KOPT-K1 (cell line): ENCODE measurements around the gene AFDN.

ENCODE experiments used
- H3K27ac ChIP-seq: fragments of 200-600 bp; sonication (generic); 2 replicates; pipeline ENCODE4 v1.5.1; 2016; ENCODE audit warnings: antibody characterized with exemption, mild to moderate bottlenecking, low read depth, low read length; ENCODE audit not compliant: poor library complexity, severe bottlenecking
- H3K36me3 ChIP-seq: fragments of 200-600 bp; sonication (generic); 2 replicates; pipeline ENCODE4 v1.5.1; 2017; ENCODE audit warnings: antibody characterized with exemption, mild to moderate bottlenecking, low read length, moderate library complexity; ENCODE audit not compliant: insufficient read depth
- H3K9me3 ChIP-seq: fragments of 200-600 bp; sonication (generic); 2 replicates; pipeline ENCODE4 v1.5.1; 2017; ENCODE audit warnings: antibody characterized with exemption, low read length, mild to moderate bottlenecking; ENCODE audit not compliant: insufficient read depth, poor library complexity, severe bottlenecking

Gene AFDN

DNA sequence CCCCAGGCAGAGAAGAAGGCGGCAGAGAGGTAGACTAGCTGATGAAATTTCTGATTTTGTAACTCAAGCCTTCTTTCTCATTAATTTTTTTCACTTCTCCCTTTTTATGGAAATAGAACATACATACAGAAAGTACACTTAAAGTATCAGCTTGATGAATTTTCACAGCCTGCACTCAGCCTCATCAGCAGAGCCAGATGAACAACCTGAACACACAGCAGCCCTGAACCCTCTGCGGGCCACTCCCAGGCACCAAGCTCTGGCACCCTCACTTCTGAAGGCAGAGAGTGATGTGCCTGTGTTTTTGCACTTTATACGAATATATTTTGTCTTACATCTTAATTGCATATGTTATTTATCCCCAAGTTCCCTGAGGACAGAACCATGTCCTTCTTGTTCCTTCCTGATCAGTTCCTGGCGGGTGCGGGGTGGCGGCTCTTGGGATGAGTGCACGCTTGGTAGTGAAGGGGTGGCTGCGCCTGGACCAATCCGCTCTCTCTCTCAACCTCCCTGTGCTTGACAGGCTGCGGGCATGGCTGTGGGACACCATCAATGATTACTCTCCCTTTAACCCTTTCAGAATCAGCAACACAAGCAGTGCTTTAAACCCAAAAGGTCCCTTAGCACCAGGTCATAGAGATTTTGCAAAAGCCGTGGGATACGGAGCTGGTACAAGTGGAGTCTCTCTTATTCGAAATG, 34.8 kb upstream of the AFDN start:
- H3K27ac ChIP-seq: no peak overlapping the region
- no peaks in the 10 kb centered on the region for H3K36me3 ChIP-seq
- no peaks in the 10 kb centered on the region for H3K9me3 ChIP-seq

GRCh38 chr6:167793421-167793820, 33.3 kb upstream of the AFDN start:
- no peaks in the 10 kb centered on the region for H3K9me3 ChIP-seq

GRCh38 chr6:167794161-167795157, 32.3 kb upstream of the AFDN start:
- Histone ChIP-seq H3K9me3 (no peaks in the 10 kb centered on the region), H3K36me3 (no peaks in the 10 kb centered on the region), H3K27ac (no peak overlapping the region)

More at GRCh38 chr6:167793421-167793820, 33.3 kb upstream of the AFDN start:
- Histone ChIP-seq H3K36me3 (no peaks in the 10 kb centered on the region), H3K27ac (no peak overlapping the region)

DNA sequence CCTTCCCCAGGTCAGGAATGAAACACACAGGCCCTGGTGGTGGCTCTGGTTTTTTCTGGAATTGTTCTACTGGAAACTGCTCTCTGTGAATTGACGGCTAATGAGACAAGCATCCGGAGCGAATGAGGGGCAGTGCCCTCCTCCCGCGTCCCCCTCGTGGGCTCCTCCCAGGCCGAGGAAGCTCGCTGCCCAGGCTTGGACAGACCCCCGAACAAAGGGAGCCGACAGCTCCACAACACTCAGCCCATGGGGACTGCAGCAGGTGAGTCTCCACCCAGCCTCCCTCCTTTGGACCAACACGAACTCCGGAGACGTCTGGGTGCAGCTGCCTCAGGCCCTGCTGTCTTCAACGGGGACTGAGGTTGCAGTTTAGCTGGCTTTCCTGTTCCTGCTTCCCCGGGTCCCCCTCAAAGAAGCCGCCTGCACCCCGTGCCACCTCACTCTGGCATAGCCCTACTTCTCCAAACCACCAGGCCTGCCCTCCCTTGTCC, 31.3 kb upstream of the AFDN start:
- H3K27ac ChIP-seq: no peak overlapping the region
- no peaks in the 10 kb centered on the region for H3K9me3 ChIP-seq
- H3K36me3 ChIP-seq: no peaks in the 10 kb centered on the region

DNA sequence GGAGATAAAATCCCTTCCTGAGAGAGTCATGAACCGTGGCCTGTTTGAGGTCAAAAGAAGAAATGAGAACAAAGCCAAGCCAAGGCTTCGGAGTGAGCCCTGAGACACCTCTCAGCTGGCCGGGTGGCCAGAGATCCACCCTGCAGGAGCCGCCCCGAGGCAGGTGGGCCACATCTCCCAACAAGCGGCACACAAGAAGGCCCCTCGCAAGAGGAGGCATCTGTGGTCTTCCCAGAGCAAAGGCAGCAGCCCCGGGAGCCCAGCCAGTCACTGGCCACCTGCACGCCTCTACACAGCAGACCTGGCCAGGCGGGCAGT, 30.9 kb upstream of the AFDN start:
- no peaks in the 10 kb centered on the region for H3K9me3 ChIP-seq
- no peaks in the 10 kb centered on the region for H3K36me3 ChIP-seq
- no peak overlapping the region for H3K27ac ChIP-seq

DNA sequence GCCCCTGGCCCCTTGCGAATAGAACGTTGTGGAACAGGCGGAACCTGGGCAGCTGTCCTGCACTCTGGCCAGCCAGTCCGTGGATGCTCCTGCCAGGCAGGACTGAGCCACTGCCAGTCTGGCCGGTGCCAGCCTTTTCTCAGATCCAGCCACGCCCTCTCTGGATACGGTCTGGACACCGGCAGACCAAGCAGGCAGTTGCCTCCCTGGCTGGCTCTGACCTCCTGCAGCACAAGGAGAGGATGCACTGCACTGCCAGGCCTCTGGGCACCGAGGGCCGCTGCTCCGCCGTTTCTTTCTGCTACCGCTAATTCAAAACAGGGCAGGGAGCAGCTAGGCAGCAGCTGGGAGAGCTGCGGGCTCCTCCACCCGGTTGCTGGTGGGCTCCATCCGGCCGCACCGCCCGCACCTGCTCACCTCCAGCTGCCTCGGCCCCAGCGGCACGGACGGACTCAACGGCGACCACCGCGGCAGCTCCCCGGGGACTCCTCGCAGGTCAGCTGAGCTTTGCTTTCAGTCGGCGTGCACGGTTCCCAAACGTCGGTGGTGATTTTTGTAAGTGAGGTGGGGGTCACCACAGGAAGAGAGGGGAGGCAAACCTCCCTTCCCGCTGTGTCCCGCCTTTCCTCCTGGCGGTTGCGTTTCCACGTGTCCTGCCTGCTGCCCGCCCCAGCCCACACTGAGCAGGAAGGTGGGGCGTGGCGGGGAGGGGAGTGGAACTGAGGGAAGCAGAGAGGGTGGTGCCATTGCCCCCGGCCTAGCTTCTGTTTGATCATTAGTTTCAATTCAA, 30.3 kb upstream of the AFDN start:
- Histone ChIP-seq H3K36me3 (no peaks in the 10 kb centered on the region), H3K27ac (no peak overlapping the region), H3K9me3 (no peaks in the 10 kb centered on the region)

DNA sequence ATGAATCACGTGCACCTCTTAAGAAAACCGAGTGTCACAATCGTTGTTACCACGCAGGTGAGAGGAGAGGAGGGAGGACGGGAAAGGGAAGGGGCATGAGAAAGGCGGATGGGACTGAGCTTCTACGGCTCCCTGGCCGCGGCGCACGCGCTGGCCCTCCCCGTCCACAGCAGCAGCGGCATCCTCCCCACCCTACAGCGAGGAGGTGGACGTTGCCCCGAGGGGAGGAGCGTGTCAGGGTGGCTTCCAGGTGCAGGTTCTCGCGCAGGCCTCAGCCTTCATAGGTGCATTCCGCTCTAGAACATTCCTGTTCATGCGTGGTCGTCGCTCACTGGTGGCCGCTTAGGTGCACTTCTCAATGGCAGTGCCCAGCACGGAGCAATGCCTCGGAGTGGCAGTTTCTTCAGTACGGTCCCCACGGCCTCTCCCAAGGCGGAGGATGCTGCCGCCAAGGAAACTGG, 29.7 kb upstream of the AFDN start:
- Histone ChIP-seq H3K9me3 (no peaks in the 10 kb centered on the region), H3K27ac (no peak overlapping the region), H3K36me3 (no peaks in the 10 kb centered on the region)

DNA sequence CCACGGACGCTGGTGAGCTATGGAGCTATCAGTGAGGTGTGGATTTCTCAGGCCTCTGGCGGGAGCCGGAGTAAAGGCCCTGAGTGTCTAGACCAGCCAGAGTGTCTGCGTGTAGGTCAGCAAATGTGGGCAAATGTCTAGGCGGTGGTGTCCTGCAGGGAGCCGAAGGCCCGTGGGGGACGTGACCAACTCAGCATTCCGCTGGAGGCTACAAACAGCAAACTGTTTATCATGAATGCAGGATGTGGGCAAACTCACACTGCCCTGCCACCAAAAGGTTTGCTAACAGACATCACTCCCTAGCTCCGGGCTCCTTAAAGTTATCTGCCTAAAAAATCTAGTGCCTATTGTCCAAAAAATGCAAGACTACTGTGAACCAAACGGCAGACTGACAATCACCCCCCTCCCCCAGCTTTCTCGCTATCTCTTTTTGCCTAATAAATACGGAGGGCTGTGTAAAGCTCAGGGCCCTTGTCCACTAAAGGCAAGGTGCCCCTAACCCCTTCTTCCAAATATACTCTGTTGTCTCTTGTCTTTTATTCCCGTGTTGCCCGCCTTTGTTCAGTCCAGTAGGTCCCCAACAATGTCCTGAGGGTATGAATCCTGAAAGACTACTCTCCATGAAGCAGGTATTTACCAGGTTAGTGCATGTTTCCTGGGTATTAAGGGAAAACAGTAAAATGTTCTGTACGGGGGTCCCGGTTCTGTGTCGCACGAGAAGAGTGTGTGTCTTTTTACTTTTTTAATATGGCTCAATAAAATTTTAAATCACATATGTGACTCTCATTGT, 29.0 kb upstream of the AFDN start:
- no peak overlapping the region for H3K27ac ChIP-seq
- H3K9me3 ChIP-seq: no peaks in the 10 kb centered on the region
- no peaks in the 10 kb centered on the region for H3K36me3 ChIP-seq

GRCh38 chr6:167798453-167798852, 28.3 kb upstream of the AFDN start:
- no peak overlapping the region for H3K27ac ChIP-seq
- H3K36me3 ChIP-seq: no peaks in the 10 kb centered on the region
- H3K9me3 ChIP-seq: no peaks in the 10 kb centered on the region

GRCh38 chr6:167799033-167799821, 27.5 kb upstream of the AFDN start:
- no peaks in the 10 kb centered on the region for H3K36me3 ChIP-seq
- H3K9me3 ChIP-seq: no peaks in the 10 kb centered on the region
- no peak overlapping the region for H3K27ac ChIP-seq

DNA sequence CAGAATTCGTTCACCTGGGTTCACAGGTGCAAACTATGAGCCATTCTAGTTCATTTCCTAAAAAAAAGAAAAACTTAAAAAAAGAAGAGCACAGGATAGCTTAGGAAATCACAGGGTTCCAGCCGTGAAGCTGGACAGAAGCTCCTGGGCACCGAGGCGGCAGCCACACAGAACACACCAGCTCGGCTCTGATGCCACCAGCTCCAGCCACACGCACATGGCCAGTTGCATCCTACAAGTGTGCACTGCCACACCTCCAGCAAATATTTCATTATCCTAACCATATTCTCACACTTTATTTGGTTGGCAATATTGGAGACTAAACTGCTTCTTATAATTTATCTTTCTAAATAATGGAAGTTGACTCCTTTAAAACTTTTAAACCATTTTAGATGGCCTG, 26.2 kb upstream of the AFDN start:
- no peaks in the 10 kb centered on the region for H3K9me3 ChIP-seq
- no peak overlapping the region for H3K27ac ChIP-seq
- H3K36me3 ChIP-seq: no peaks in the 10 kb centered on the region

DNA sequence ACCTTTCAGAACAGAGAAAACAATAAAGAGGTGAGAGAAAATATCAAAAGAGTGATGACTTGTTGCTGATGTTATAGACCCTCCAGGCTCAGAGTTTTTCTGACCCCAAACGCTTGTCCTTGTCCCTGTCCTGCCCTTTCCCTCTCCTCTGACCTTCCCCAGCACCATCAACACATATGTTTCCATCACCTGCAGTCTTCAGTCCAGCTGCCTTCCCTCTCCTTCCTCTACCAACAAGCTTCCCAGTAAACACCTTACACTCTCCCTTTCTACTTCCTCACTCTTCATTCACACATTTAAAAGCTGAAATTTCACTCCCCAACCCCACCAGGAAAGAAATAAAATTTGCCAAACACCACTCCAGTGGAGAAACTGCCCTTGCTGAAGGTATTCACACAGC, 25.4 kb upstream of the AFDN start:
- H3K36me3 ChIP-seq: no peaks in the 10 kb centered on the region
- H3K27ac ChIP-seq: no peak overlapping the region
- no peaks in the 10 kb centered on the region for H3K9me3 ChIP-seq

GRCh38 chr6:167802339-167802738, 24.4 kb upstream of the AFDN start:
- no peaks in the 10 kb centered on the region for H3K36me3 ChIP-seq
- H3K27ac ChIP-seq: no peak overlapping the region
- H3K9me3 ChIP-seq: no peaks in the 10 kb centered on the region

DNA sequence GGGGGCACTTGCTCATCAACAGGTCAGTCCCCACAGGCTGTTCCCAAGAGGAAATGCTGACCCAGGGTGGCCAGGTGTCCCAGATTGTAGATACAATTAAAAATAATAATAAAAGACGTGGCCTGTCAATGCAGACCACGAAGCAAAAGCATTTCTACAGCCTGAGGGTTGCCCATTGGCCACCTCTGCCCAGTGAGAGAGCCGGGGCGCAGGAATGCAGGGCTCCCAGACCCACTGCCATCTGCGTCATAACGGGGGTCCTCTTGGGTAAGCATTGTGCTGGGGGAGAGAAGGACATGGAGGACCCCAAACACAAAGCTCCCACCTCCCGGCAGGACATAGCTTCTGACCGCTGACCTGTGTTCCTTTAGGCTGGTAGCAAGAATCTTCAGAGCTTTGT, 22.9 kb upstream of the AFDN start:
- no peak overlapping the region for H3K27ac ChIP-seq
- H3K9me3 ChIP-seq: no peaks in the 10 kb centered on the region
- no peaks in the 10 kb centered on the region for H3K36me3 ChIP-seq
